Loucy (cell line): ENCODE measurements around the gene STK39.

Experiments used
- H2AFZ ChIP-seq: fragments of 200-600 bp; sonication (generic); 2 replicates; pipeline ENCODE4 v1.6.0; 2016; ENCODE audit warnings: antibody characterized with exemption, mild to moderate bottlenecking, low read length, moderate library complexity
- H3F3A ChIP-seq: fragments of 200-600 bp; 2 replicates; pipeline ENCODE4 v1.6.0; 2016; ENCODE audit warnings: antibody characterized with exemption, low read depth, mild to moderate bottlenecking
- H3K27me3 ChIP-seq: fragments of 200-600 bp; sonication (generic); 2 replicates; pipeline ENCODE4 v1.6.1; 2014; ENCODE audit warnings: low read length, mild to moderate bottlenecking; ENCODE audit not compliant: insufficient read depth, poor library complexity, severe bottlenecking
- H3K36me3 ChIP-seq: fragments of 200-600 bp; sonication (generic); 2 replicates; pipeline ENCODE4 v1.6.1; 2016; ENCODE audit warnings: low read length; ENCODE audit not compliant: insufficient read depth
- H3K4me1 ChIP-seq: fragments of 200-600 bp; sonication (generic); 2 replicates; pipeline ENCODE4 v1.5.1; 2014; ENCODE audit warnings: low read length, mild to moderate bottlenecking; ENCODE audit not compliant: insufficient read depth, poor library complexity, severe bottlenecking
- H3K4me2 ChIP-seq: fragments of 200-600 bp; sonication (generic); 2 replicates; pipeline ENCODE4 v1.6.0; 2014; ENCODE audit warnings: antibody characterized with exemption, low read length, low read depth, mild to moderate bottlenecking; ENCODE audit not compliant: poor library complexity, severe bottlenecking
- H3K4me3 ChIP-seq: fragments of 200-600 bp; sonication (generic); 2 replicates; pipeline ENCODE4 v1.5.1; 2014; ENCODE audit warnings: low read length, mild to moderate bottlenecking, mixed read lengths; ENCODE audit not compliant: poor library complexity, severe bottlenecking
- H3K79me2 ChIP-seq: fragments of 200-600 bp; sonication (generic); 2 replicates; pipeline ENCODE4 v1.6.1; 2014; ENCODE audit warnings: low read length; ENCODE audit not compliant: insufficient read depth
- H3K9ac ChIP-seq: fragments of 200-600 bp; sonication (generic); 2 replicates; pipeline ENCODE4 v1.6.0; 2014; ENCODE audit warnings: mild to moderate bottlenecking, low read depth, low read length, moderate library complexity; ENCODE audit not compliant: poor library complexity, severe bottlenecking
- H3K9me2 ChIP-seq: fragments of 200-600 bp; sonication (generic); replicated peaks from 2 replicates; pipeline ENCODE4 v1.6.1; 2016; ENCODE audit warnings: low read depth, low read length, mixed read lengths
- H3K9me3 ChIP-seq: fragments of 200-600 bp; sonication (generic); 2 replicates; pipeline ENCODE4 v1.6.1; 2014; ENCODE audit warnings: mild to moderate bottlenecking, antibody characterized with exemption, low read length, low read depth; ENCODE audit not compliant: insufficient read depth
- H4K20me1 ChIP-seq: fragments of 200-600 bp; sonication (generic); 2 replicates; pipeline ENCODE4 v1.6.0; 2014; ENCODE audit warnings: antibody characterized with exemption, low read length, mild to moderate bottlenecking; ENCODE audit not compliant: insufficient read depth, poor library complexity, severe bottlenecking
- CTCF ChIP-seq: fragments of 200-600 bp; sonication (generic); conservative IDR thresholded peaks from 2 replicates; pipeline ENCODE4 v1.5.1; 2014; ENCODE audit warnings: mild to moderate bottlenecking, antibody characterized with exemption, low read length
- EZH2phosphoT487 ChIP-seq: fragments of 200-600 bp; IDR thresholded peaks from 2 replicates; pipeline ENCODE4 v1.6.1; 2018; ENCODE audit warnings: antibody characterized with exemption, mild to moderate bottlenecking, moderate library complexity, borderline replicate concordance

STK39 gene

GRCh38 chr2:168091986-168092385 is 155.4 kb downstream of the STK39 start:
- TF ChIP-seq CTCF (no peak), EZH2phosphoT487 (no peak)

GRCh38 chr2:168090366-168091135 is 156.8 kb downstream of the STK39 start:
- Histone ChIP-seq H3K9me3 (no peaks in the 10 kb centered on the region), H3F3A (no peaks in the 10 kb centered on the region), H3K4me3 (no peak overlapping the region), H3K27me3 (no peaks in the 10 kb centered on the region), H2AFZ (no peak overlapping the region), H3K9me2 (no peaks in the 10 kb centered on the region), H3K4me1 (peaks cover 6% of the 10 kb centered on the region), H3K36me3 (peaks cover 11% of the 10 kb centered on the region), H3K4me2 (no peak overlapping the region), H3K9ac (no peak overlapping the region), H4K20me1 (no peaks in the 10 kb centered on the region), H3K79me2 (peaks cover 7% of the 10 kb centered on the region; the same call in 1 of the 2 replicates)
- TF ChIP-seq CTCF (no peak), EZH2phosphoT487 (no peak)

More at GRCh38 chr2:168091986-168092385, 155.4 kb downstream of the STK39 start:
- Histone ChIP-seq H3K79me2 (0 out of 2 replicates have a peak, but pooled peaks cover 5% of the 10 kb centered on the region), H3K9ac (no peak overlapping the region), H3K4me2 (no peak overlapping the region), H2AFZ (no peak overlapping the region), H3K27me3 (no peaks in the 10 kb centered on the region), H3K9me2 (no peaks in the 10 kb centered on the region), H3K4me3 (no peak overlapping the region), H3F3A (no peaks in the 10 kb centered on the region), H4K20me1 (no peaks in the 10 kb centered on the region), H3K9me3 (no peaks in the 10 kb centered on the region), H3K4me1 (peaks cover 6% of the 10 kb centered on the region), H3K36me3 (peaks cover 18% of the 10 kb centered on the region)

- no peaks in the 10 kb centered on the region for H3K9me3 ChIP-seq
- H4K20me1 ChIP-seq, result no peaks in the 10 kb centered on the region
- H3K4me3 ChIP-seq, result no peak overlapping the region
- no peak overlapping the region for H3K9ac ChIP-seq
- H3F3A ChIP-seq, result no peaks in the 10 kb centered on the region
- TF ChIP-seq CTCF, result no peak
- TF ChIP-seq EZH2phosphoT487, result no peak
- H3K9me2 ChIP-seq, result no peaks in the 10 kb centered on the region
- H3K36me3 ChIP-seq, result peaks cover 11% of the 10 kb centered on the region
- H3K27me3 ChIP-seq, result no peaks in the 10 kb centered on the region
- H3K79me2 ChIP-seq, result peaks cover 11% of the 10 kb centered on the region; the same call in 1 of the 2 replicates
- H3K4me1 ChIP-seq, result peaks cover 6% of the 10 kb centered on the region
- H2AFZ ChIP-seq, result no peak overlapping the region
- H3K4me2 ChIP-seq, result no peak overlapping the region
Observed at GRCh38 chr2:168089200-168089599, 158.2 kb downstream of the STK39 start.
